Activated CD8-positive, alpha-beta T cell treated with anti-CD3 and anti-CD28 coated beads for 36 hours (primary cell): ENCODE data around the gene CLDN10. TPM values are rescaled to one million over a fixed set of nuclear protein-coding genes. Genes with fewer than 3 reads are reported as not detected.

ENCODE experiments used
- ATAC-seq: fragments of 200-7000 bp; cut with Tn5 transposase; one replicate; pipeline ENCODE4 v1.10.0; 2021; ENCODE audit warnings: mild to moderate bottlenecking, moderate library complexity
- CTCF ChIA-PET: fragments of 350-600 bp; sonication (Branson Sonifier 250); formaldehyde crosslinking; loops from one replicate; lab custom pipeline; 2021; ENCODE audit warnings: antibody characterized with exemption; lab: Charles Lee
- POLR2A ChIA-PET: fragments of 350-600 bp; sonication (Branson Sonifier 250); formaldehyde crosslinking; loops from one replicate; lab custom pipeline; 2021; ENCODE audit warnings: antibody characterized with exemption; lab: Charles Lee
- DNase-seq: peaks from one replicate; pipeline ENCODE4 v3.0.0-alpha.2; 2020
- H3K27ac Mint-ChIP-seq: one replicate; pipeline ENCODE4 v1.8.0; 2021; ENCODE audit warnings: mild to moderate bottlenecking, mixed read lengths
- H3K27me3 Mint-ChIP-seq: one replicate; pipeline ENCODE4 v1.8.0; 2021; ENCODE audit warnings: mixed read lengths
- H3K36me3 Mint-ChIP-seq: one replicate; pipeline ENCODE4 v1.8.0; 2021; ENCODE audit warnings: low read depth, mixed read lengths
- H3K4me1 Mint-ChIP-seq: one replicate; pipeline ENCODE4 v1.8.0; 2021; ENCODE audit warnings: low read depth, mixed read lengths
- H3K4me3 Mint-ChIP-seq: one replicate; pipeline ENCODE4 v1.8.0; 2021; ENCODE audit warnings: mild to moderate bottlenecking, moderate library complexity, mixed read lengths
- H3K9me3 Mint-ChIP-seq: one replicate; pipeline ENCODE4 v1.8.0; 2021; ENCODE audit warnings: mixed read lengths
- CTCF ChIP-seq: fragments of 200-600 bp; IDR thresholded peaks from one replicate; pipeline ENCODE4 v1.8.0; 2022; ENCODE audit warnings: antibody characterized with exemption, mild to moderate bottlenecking
- intact Hi-C: fragments of 100-400 bp; cut with micrococcal nuclease; formaldehyde crosslinking; loops from one replicate; pipeline ENCODE4 v1.10.0; 2022
- total RNA-seq, 2 experiments: library from RNA; stranded (reverse); gene quantifications; one replicate each; pipeline ENCODE4 v1.2.3, GENCODE V29; 2021

The CLDN10 gene
- total RNA-seq, 2 experiments from 2014 or later: not detected

- peak; percentile 43 for TF ChIP-seq CTCF
- peaks cover 23% of the 10 kb centered on the region for H3K27me3 Mint-ChIP-seq
- H3K4me1 Mint-ChIP-seq: peaks cover 3% of the 10 kb centered on the region
- no peak for ATAC-seq
- ChIA-PET CTCF (interaction anchor here (0.6 to 3.1 kb wide), 19 partner anchors 10 to 297 kb away, joined by 3 to 66 read pairs (median 3); no protein-coding TSS in a partner anchor), POLR2A (no interaction called here)
- H3K27ac Mint-ChIP-seq: no peak overlapping the region
- no peak overlapping the region for H3K4me3 Mint-ChIP-seq
- no peak for DNase-seq
- H3K36me3 Mint-ChIP-seq: no peaks in the 10 kb centered on the region
- intact Hi-C loops: loop anchor here (5.0 kb wide), 2 partner anchors 126 to 296 kb away; no protein-coding TSS in a partner anchor
- H3K9me3 Mint-ChIP-seq: no peaks in the 10 kb centered on the region
These were observed 15.8 kb upstream of the CLDN10 start for GRCh38 chr13:95536632-95537241.

- Mint-ChIP-seq H3K4me1 (no peaks in the 10 kb centered on the region), H3K4me3 (no peak overlapping the region), H3K9me3 (no peaks in the 10 kb centered on the region), H3K27ac (no peak overlapping the region), H3K36me3 (no peaks in the 10 kb centered on the region), H3K27me3 (peaks cover 14% of the 10 kb centered on the region)
- ATAC-seq (no peak), DNase-seq (no peak)
- TF ChIP-seq CTCF: no peak
- ChIA-PET POLR2A (interaction anchor here (1.7 kb wide), 1 partner anchor 11 kb away, joined by 5 read pairs; no protein-coding TSS in a partner anchor), CTCF (interaction anchor here (1.1 to 1.7 kb wide), 2 partner anchors 10 to 293 kb away, joined by 3 to 4 read pairs; no protein-coding TSS in a partner anchor)
- intact Hi-C loops: no loop called here
These were observed 11.6 kb upstream of the CLDN10 start for GRCh38 chr13:95540888-95541287.

GRCh38 chr13:95541308-95541707 is 11.2 kb upstream of the CLDN10 start:
- H3K27ac Mint-ChIP-seq: no peak overlapping the region
- ATAC-seq (no peak), DNase-seq (no peak)
- intact Hi-C loops: no loop called here
- H3K36me3 Mint-ChIP-seq: no peaks in the 10 kb centered on the region
- CTCF ChIA-PET: interaction anchor here (1.1 to 1.7 kb wide), 2 partner anchors 11 to 293 kb away, joined by 3 to 4 read pairs; no protein-coding TSS in a partner anchor
- no peaks in the 10 kb centered on the region for H3K9me3 Mint-ChIP-seq
- H3K4me3 Mint-ChIP-seq: no peak overlapping the region
- no peaks in the 10 kb centered on the region for H3K4me1 Mint-ChIP-seq
- no peak for TF ChIP-seq CTCF
- POLR2A ChIA-PET: interaction anchor here (1.7 kb wide), 1 partner anchor 12 kb away, joined by 5 read pairs; no protein-coding TSS in a partner anchor
- peaks cover 14% of the 10 kb centered on the region for H3K27me3 Mint-ChIP-seq

- POLR2A ChIA-PET: interaction anchor here (1.7 kb wide), 1 partner anchor 13 kb away, joined by 5 read pairs; no protein-coding TSS in a partner anchor
- H3K36me3 Mint-ChIP-seq: no peaks in the 10 kb centered on the region
These were observed 10.5 kb upstream of the CLDN10 start for GRCh38 chr13:95541911-95542474.

More at GRCh38 chr13:95541911-95542474, 10.5 kb upstream of the CLDN10 start:
- no peak for DNase-seq
- no peak for ATAC-seq
- peaks cover 14% of the 10 kb centered on the region for H3K27me3 Mint-ChIP-seq
- no peak overlapping the region for H3K27ac Mint-ChIP-seq
- H3K9me3 Mint-ChIP-seq: no peaks in the 10 kb centered on the region
- no peaks in the 10 kb centered on the region for H3K4me1 Mint-ChIP-seq
- no peak for TF ChIP-seq CTCF
- intact Hi-C loops: no loop called here
- H3K4me3 Mint-ChIP-seq: no peak overlapping the region
- CTCF ChIA-PET: interaction anchor here (1.3 to 1.7 kb wide), 3 partner anchors 12 to 352 kb away, joined by 3 read pairs; no protein-coding TSS in a partner anchor
